ENCODE results near the gene SYT6.

The SYT6 gene

DNA sequence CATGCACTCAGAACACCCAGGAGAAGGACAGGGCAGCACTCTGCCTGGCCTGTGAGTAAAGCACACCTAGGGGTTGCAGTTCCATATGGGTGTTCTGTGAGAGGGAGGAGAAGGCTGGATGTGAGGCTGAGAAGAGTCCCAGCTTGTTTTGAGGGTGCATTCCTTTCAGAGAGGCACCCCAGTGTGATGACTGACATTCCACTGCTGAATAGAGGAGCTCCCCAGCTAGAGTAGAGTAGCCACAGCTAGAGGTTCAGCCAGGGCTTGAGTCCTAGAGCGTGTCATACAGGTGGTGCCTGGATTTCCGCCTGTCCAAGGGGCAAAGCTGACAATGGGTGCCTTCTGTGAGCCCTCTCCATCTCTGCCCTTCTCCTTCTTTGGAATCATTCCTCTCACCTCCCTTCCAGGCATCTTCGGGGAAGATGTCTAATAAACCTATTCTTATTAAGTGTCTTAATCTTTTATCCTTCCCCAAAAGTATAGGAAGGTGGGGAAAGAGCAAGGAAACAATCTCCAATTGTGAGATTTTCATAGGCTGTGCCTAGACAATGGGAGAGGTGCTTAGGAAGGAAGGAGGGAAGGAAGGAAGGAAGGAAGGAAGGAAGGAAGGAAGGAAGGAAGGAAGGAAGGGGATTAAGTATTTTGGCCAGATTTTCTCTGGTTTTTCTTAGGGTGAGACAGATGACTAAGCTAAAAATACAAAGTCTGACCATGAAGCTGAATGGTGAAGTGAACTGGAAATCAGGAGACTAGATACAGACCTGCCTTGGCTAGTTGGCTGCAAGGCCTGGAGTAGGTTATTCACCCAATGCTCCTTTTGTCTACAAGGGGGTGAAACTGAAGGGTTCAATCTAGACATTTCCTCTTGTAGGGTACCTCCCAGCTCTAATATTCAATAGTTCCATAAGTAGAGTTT, 43.6 kb upstream of the SYT6 start:
- no peaks in the 10 kb centered on the region for H4K20me1 ChIP-seq (ENCODE audit: insufficient read depth)
- no peak overlapping the region for H3K27ac ChIP-seq
- no peak overlapping the region for H2AFZ ChIP-seq (ENCODE audit: low read depth)
- H3K27me3 ChIP-seq (ENCODE audit: insufficient read depth, low read depth), result no peaks in the 10 kb centered on the region
- H3K4me1 ChIP-seq (ENCODE audit: low read depth, poor library complexity, severe bottlenecking), result no peaks in the 10 kb centered on the region
- no peaks in the 10 kb centered on the region for H3K79me2 ChIP-seq (ENCODE audit: insufficient read depth, low read depth)
- H3K4me3 ChIP-seq (IDR thresholded peaks at IDR 0.05; ENCODE audit: insufficient read depth, low read depth, low read length), result no peak overlapping the region
- no peak overlapping the region for H3K9ac ChIP-seq
- H3K36me3 ChIP-seq (ENCODE audit: insufficient read depth), result no peaks in the 10 kb centered on the region
- no peak overlapping the region for H3K4me2 ChIP-seq
- TF ChIP-seq, protein P1, sequence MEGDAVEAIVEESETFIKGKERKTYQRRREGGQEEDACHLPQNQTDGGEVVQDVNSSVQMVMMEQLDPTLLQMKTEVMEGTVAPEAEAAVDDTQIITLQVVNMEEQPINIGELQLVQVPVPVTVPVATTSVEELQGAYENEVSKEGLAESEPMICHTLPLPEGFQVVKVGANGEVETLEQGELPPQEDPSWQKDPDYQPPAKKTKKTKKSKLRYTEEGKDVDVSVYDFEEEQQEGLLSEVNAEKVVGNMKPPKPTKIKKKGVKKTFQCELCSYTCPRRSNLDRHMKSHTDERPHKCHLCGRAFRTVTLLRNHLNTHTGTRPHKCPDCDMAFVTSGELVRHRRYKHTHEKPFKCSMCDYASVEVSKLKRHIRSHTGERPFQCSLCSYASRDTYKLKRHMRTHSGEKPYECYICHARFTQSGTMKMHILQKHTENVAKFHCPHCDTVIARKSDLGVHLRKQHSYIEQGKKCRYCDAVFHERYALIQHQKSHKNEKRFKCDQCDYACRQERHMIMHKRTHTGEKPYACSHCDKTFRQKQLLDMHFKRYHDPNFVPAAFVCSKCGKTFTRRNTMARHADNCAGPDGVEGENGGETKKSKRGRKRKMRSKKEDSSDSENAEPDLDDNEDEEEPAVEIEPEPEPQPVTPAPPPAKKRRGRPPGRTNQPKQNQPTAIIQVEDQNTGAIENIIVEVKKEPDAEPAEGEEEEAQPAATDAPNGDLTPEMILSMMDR (conservative IDR thresholded peaks at IDR 0.05; ENCODE audit: low read depth, low read length), result no peak

DNA sequence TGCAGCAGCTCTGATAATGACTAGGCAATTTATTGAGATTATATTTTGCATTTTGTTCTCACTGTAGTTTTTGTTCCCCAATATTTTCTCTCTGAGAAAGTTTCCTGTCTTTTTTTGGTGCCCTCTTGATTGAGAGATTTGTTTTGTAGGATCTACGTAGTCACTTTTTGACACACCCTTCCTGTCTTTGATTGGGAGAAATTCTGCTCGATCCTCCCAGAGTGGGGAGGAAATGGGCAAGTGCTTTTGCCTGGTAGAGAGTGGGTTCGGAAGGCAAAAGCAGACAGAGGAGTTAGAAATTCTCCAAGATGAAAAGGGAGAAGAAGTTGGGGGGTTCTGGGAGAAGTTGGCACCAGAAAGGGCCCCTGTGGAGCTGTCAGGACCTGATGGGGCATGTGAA, 42.1 kb upstream of the SYT6 start:
- H4K20me1 ChIP-seq (ENCODE audit: insufficient read depth), result no peaks in the 10 kb centered on the region
- no peaks in the 10 kb centered on the region for H3K27me3 ChIP-seq (ENCODE audit: insufficient read depth, low read depth)
- TF ChIP-seq, protein P1 (conservative IDR thresholded peaks at IDR 0.05; ENCODE audit: low read depth, low read length), result no peak
- H3K27ac ChIP-seq, result no peak overlapping the region
- H3K9ac ChIP-seq, result no peak overlapping the region
- no peaks in the 10 kb centered on the region for H3K36me3 ChIP-seq (ENCODE audit: insufficient read depth)
- H3K4me3 ChIP-seq (IDR thresholded peaks at IDR 0.05; ENCODE audit: insufficient read depth, low read depth, low read length), result no peak overlapping the region
- H3K79me2 ChIP-seq (ENCODE audit: insufficient read depth, low read depth), result no peaks in the 10 kb centered on the region
- H2AFZ ChIP-seq (ENCODE audit: low read depth), result no peak overlapping the region
- H3K4me2 ChIP-seq, result no peak overlapping the region
- H3K4me1 ChIP-seq (ENCODE audit: low read depth, poor library complexity, severe bottlenecking), result no peaks in the 10 kb centered on the region

DNA sequence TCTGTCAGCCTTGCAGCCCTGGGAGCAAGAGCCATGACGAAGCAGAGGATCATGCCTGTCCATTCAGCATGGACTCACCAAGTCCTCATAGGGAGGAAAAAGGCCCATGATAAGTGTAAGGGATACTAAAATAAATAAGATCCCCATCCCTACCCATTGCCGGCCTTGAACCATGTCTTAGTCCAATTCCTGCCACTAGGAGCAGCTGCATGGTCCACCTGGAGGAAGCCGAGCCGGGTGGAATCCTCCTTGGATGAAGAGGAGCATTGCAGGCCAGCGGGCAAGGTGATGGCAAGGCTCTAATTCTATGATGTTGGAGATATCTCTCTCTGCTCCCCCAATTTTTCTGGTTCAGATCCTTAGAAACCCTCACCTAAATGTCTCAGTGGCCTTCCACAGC, 38.7 kb upstream of the SYT6 start:
- no peak overlapping the region for H3K4me2 ChIP-seq
- TF ChIP-seq, protein P1 (conservative IDR thresholded peaks at IDR 0.05; ENCODE audit: low read depth, low read length), result no peak
- H3K79me2 ChIP-seq (ENCODE audit: insufficient read depth, low read depth), result no peaks in the 10 kb centered on the region
- H3K27me3 ChIP-seq (ENCODE audit: insufficient read depth, low read depth), result no peaks in the 10 kb centered on the region
- no peak overlapping the region for H3K27ac ChIP-seq
- H3K4me3 ChIP-seq (IDR thresholded peaks at IDR 0.05; ENCODE audit: insufficient read depth, low read depth, low read length), result no peak overlapping the region
- H4K20me1 ChIP-seq (ENCODE audit: insufficient read depth), result no peaks in the 10 kb centered on the region
- H3K36me3 ChIP-seq (ENCODE audit: insufficient read depth), result no peaks in the 10 kb centered on the region
- no peaks in the 10 kb centered on the region for H3K4me1 ChIP-seq (ENCODE audit: low read depth, poor library complexity, severe bottlenecking)
- no peak overlapping the region for H3K9ac ChIP-seq
- no peak overlapping the region for H2AFZ ChIP-seq (ENCODE audit: low read depth)

DNA sequence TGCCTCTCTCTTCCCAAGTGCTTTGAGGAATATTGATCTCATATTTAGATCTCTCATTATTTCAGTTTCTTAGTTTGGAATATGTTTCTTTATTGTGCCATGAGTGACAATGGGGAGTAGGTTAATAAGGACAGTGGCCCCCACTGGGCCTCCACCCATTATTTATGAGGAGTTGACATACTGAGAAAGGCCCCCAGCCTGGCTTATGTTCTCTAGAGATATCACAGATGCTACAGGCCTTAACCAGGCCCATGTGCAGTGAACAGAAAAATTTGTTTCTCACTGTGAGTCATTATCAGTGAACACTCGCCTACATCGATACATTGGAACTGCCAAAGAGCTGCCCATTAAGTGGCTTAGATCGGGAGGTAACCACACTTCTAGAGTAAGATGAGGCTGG, 35.7 kb upstream of the SYT6 start:
- Histone ChIP-seq H3K36me3 (ENCODE audit: insufficient read depth) (no peaks in the 10 kb centered on the region), H4K20me1 (ENCODE audit: insufficient read depth) (no peaks in the 10 kb centered on the region), H3K4me1 (ENCODE audit: low read depth, poor library complexity, severe bottlenecking) (no peaks in the 10 kb centered on the region), H3K27ac (no peak overlapping the region), H3K4me3 (IDR thresholded peaks at IDR 0.05; ENCODE audit: insufficient read depth, low read depth, low read length) (no peak overlapping the region), H3K79me2 (ENCODE audit: insufficient read depth, low read depth) (no peaks in the 10 kb centered on the region), H3K4me2 (no peak overlapping the region), H2AFZ (ENCODE audit: low read depth) (no peak overlapping the region), H3K27me3 (ENCODE audit: insufficient read depth, low read depth) (no peaks in the 10 kb centered on the region), H3K9ac (no peak overlapping the region)
- TF ChIP-seq, protein P1 (conservative IDR thresholded peaks at IDR 0.05; ENCODE audit: low read depth, low read length), result no peak
